HG03378 (cell line): ENCODE measurements around the gene MACROD1.

Source experiments
- ATAC-seq: cut with Tn5 transposase; IDR thresholded peaks from one replicate; pipeline ENCODE4 v1.9.1; 2021; ENCODE audit warnings: mild to moderate bottlenecking, moderate library complexity; ENCODE audit not compliant: unreplicated experiment

The MACROD1 gene

DNA sequence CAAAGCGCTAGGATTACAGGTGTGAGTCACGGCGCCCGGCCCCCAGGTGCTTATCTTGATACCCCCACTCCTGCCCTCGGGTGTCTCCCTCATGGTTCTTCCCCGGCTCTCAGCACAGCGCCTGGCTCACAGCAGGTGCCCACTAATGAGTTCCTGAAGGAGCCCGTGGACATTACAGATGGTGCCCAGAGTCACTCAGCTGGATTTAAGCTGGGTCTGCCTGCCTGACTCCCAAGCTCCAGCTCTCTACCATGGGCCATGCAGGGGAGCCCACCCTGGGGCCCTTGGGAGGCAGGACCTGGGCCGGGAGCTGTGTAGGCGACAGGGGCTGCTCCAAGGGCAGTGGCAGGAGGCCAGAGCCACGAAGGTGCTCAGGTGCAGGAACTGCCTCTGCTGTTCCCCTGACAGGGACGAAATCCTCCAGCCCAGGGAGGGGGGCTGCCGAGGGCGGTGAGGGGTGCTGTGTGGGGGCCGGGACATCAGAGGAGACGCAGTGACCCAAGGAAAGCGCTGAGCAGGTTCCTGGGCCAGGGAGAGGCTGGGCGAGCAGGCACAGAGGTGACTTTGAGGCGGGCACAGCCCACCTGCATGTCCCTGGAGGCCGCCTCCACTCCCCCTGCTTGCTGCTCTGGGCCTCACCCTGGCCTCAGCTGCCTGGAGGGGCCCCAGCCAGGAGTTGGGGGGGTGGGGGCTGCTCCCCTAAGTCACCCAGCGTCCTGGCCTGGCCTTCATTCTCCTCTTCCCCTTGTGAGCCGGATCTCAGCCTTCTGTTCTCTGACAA is 144.7 kb downstream of the MACROD1 start:
- no peak for ATAC-seq

DNA sequence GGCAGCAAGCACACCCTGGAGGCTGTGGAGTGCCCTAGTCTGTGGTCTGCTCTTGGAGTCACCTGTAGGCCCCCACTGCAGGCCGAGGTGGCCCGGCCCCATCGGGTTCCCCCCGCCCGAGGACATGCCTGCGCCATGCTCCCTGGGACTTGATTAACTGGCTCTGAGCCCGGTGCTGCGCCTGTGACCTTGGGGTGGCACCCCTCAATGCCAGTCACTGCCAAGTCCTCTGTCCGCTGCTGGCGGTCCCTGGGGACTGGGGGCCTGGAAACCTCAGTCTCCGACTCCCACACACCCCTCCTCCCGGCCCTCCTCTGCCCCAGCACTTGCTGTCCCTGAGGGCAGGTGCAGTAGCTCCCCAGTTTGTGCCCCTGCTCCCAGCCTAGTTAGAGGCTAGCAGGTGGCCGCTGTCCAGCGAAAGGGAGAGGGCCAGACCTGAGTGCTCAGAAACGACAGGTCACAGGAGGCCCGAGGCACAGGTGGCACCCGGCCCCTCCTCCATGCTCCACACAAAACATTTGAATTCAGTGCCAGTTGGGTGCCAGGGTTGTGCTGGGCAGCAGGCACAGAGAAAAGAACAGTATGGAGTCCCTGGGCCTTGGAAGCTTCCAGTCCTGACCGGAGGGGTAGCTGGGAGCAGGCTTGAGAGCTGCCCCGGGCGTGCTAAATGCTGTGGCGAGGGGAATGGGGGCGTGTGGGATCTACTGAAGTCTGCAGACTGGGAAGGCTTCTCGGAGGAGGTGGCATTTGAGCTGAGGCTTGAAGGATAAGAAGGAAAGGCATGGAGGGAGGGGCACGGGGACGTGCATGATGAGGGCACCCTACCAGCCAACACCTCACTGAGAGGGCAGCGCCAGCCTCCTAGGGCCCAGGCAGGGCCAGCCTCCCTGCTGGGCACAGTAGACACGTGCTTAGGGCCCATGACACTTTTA is 146.5 kb downstream of the MACROD1 start:
- no peak for ATAC-seq

DNA sequence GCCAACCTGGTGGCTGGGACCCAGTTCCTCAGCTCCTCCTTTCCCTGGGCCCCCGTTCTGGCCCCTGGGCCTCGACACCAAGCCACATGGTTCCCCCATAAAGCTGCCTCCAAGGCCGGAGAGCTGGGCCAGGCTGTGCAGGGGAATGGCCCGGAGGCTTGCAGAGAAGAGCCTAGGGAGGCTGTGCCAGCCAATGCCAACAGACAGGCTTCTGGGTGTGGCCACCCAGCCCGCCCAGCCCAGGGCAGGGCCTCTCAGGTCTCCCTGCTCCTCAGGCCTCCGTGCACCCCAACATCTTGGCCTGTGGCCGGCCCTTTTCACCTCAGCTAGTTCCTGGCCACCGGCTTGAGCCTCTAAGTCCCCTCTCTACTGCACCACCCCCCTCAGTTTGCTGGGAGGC is 147.6 kb downstream of the MACROD1 start:
- no peak for ATAC-seq

DNA sequence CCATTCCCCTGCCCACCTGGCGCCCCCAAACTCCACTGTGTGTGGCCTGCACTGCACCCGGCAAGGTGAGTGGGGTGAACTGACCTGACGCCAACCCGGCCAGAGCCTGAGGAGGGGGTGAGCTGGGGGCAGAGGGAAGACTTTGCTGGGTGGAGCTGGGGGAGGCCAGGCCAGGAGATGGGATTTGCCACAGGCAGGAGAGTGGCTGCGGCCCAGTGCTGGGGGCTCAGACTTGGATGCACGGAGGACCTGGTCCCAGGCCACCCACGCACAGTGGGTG is 148.0 kb downstream of the MACROD1 start:
- ATAC-seq, result no peak

DNA sequence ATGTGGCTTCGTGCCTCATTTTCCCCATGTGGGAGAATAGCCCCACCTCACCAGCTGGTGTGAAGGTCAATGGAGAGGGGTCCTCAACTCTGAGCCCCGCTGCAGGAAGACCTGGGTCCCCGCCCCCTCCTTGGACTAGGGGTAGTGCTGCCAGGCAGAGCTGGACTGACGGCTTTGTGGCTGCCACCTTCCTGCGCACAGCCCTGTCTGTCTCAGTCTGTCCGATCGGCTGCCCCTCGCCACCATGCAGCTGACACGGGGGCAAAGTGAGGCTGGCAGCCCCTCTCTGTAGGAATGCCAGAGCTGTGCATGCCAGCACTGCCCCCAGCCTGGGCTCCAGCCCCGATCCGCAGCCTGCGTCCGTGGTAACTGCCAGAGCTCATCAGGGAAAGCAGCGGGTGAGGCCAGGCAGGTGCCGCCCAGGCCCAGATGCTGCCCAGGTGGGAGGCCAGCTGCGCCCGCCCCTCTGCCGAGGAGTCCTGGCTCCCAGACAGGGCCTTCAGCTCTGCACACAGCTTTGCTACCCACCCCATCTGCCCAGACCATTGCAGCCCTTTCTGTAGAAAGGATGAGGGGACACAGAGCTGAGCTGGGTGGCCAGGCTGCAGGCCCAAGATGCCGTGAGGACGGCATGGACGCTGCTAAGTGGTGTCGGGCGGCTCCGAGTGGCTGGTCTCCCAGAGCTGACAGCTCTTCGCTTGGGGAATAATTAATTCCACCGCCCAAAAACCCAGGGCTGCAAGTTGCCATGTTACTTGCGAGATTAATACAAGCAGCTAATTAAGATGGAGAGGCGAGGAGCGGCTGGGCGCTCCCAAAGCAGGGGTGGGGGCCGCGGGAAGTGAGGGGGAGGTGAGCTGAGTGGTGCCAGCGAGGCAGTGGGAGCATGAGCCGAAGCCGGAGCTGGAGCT is 149.7 kb downstream of the MACROD1 start:
- no peak for ATAC-seq

DNA sequence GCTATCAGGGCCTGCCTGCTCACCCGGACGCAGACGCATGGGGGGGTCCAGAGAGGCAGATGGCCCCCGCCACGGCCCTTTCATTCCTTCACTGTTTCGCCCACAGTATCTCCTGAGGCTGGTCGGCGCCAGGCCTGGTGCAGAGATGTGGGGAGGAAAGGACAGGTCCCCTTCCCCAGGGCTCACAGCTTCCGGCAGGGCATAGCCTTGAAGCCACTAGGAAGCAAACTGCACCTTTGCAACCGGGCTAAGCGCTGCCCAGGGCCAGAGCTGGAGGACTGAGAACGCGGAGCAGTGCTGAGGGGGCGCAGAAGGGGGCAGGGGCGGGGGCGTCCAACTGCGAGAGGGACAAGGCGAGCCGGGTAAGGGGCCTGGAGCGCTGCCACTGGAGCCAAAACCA is 150.4 kb downstream of the MACROD1 start:
- ATAC-seq, result no peak

DNA sequence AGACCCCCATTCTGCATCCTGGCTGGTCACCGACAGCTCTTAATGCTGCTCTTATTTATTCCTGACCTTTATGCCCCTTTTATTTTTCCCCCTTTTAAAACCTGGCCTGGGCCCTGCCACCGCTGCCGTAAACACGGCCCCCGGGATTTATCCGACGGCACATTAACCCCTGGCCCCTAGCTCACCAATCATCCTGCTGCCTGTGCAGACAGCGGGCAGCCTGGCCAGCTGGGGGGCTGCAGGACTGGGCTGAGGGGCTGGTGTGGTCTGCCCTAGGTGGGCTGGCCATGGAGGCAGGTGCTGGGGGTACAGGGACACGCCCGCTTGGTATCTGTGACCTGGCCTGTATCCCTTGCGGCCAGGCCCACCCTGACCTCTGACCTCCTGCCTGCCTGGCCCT is 151.6 kb downstream of the MACROD1 start:
- ATAC-seq, result no peak

DNA sequence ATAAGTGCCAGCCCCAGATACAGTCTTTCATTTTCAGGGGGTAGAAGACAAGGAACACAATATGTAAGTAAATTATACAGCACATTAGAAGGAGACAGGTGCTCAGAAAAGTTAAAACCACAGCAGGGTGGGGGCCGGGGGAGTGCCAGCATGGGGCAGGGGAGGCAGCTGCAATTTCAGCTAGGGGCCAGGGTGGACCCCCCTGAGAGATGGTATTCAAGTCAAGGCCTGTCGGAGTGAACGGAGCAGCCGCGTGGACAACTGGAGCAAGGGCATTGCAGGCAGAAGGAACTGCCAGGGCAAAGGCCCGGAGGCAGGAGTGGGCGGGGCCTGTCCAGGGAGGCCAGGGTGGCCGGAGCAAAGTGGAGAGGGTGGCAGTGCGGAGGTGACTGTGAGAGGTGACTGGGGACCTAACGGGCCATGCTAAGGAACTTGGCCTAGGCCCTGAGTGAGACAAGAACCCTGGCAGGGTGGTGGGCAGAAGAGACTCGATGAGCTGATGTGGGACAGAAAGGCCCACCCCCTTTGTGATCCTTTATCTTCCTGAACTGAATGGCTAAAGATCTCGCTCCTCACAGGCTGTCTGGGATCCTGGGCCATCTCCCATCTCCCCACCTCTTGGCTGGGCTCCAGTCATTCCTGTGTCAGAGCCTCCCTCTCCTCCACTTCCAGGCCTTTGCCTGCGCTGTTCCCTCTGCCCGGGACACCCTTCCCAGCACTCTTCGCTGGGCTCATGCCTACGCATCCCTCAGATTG is 152.6 kb downstream of the MACROD1 start:
- ATAC-seq, result no peak

DNA sequence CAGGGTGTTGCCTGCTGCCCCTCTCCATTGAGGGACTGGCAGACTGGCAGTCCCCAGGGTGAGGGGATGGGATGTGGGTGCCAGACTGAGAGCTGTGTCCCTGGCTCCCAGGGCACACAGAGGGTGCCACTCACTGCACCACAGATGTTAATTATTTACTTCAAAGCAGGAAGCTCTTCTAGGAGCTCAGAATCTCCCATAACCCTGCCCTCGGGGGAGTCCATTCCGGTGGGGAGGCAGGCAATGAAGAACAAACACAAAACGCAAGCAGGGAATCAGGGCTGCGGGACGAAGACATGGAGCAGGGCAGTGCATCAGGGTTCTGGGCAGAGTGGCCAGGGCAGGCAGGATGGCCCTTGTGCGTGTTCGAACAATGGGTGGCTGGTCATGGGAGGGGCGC is 154.5 kb downstream of the MACROD1 start:
- no peak for ATAC-seq

DNA sequence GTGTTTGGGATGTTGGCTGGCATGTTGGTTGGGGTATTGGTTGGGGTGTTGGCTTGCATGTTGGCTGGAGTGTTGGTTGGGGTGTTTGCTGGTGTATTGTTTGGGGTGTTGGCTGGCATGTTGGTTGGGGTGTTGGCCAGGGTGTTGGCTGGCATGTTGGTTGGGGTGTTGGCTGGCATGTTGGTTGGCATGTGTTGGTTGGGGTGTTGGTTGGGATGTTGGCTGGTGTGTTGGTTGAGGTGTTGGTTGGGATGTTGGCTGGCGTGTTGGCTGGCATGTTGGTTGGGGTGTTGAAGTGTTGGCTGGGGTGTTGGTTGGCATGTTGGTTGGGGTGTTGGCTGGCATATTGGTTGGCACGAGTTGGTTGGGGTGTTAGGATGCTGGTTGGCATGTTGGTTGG is 155.1 kb downstream of the MACROD1 start:
- ATAC-seq, result no peak

DNA sequence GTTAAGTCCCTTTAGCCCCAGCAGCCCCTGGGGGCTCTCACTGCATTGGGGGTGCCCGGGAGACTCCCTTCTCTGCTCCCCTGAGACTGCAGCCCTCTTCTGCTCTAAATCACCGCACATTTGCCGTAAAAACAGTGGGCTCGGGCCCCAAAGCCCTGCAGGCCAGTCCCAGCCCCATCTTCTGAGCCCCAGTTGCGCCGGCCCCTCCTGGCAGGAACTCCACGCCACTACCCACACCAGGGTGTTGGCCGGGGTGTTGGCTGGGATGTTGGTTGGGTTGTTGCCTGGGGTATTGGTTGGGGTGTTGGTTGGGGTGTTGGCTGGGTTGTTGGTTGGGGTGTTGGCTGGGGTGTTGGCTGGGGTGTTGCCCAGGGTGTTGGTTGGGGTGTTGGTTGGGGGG is 156.2 kb downstream of the MACROD1 start:
- ATAC-seq, result no peak

DNA sequence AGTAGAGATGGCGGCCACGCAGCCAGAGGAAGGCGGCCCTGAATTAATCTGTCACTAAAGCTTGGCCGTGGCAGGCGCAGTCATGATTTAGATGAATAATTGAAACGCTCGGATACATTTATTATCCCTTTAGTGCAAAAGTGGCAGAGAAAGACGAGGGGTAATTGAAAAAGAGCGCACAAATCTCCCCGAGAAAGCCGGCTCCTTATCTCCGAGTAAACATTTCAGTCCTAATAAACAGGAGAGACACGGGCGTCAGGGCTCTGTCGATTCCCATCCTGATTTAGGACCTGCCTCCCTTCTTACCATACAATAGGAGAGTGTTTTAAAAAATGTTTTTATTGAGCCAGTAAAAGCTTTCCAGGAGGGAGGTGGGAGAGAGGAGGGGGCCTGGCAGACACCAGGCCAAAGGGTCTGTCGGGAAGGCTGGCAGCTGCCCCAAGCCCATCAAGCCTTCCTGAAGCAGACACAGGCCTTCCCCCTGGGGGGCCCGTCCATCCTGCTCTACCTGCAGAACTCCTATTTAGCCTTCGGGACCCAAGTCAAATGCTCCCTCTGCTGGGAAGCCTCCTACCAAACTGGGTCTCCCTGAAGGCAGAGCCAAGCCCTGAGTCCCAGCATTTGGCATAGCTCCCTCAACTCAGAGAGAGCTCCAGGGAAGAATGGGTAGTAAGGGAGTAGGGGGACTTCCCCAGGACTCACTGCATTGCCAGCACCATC is 156.8 kb downstream of the MACROD1 start:
- no peak for ATAC-seq

DNA sequence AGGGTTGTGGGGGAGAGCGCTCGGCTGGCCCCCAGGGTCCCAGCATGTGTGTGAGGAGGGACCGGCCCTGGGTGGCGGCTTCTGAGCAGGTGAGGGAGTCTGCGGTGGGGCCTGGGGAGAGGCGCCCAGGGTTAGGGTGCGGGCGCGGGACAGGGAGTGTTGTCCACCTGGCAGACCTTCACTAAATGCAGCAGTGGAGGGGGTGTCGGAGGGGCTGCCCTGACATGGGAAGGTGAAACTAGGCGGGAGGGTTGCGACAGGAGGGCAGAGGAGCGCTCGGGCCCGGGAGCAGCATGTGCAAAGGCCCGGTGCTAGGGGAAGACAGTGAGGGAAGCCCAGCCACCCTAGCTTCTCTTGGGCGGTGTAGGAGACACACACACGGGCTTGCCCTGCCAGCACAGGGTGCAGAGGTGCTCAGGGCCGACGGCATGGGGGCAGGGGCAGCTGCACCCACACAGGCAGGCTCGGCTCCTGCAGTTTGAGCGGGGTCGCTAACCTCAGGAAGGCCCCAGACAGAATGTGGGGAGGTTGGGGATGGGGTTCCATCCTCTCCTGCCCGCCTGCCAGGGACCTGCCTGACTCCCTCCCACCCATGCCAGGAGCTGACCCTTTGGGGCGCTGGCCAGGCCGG is 157.5 kb downstream of the MACROD1 start:
- ATAC-seq, result no peak

DNA sequence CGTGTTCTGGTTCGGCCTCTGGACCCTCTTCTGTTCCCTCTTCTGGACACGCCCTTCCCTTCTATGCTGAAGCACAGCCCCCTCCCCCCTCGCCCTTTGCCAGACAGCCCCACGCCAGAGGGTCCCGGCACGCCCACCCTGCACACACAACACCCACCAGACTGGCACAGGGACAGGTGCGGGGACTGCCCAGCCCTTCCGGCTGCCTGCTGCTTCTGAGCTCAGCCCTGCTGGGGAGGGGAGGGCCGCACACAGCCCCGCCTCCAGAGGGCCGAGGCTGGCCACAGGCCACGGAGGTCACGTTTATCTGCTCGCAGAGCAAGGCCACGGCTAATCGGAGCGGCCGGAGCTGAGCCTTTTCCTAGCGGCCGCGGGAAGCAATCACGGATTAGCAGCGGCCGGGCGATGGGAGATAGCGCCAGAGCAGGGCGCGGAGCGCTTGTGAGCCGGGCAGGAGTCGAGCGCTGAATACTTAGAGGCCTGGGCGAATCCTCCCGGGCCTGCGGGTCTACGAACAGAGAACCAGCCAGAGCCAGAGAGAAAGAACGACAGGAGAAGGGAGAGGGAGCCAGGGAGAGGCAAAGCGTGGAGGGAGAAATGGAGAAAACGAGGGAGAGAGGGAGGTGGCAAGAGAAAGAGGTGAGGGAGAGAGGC is 158.2 kb downstream of the MACROD1 start:
- ATAC-seq, result no peak

DNA sequence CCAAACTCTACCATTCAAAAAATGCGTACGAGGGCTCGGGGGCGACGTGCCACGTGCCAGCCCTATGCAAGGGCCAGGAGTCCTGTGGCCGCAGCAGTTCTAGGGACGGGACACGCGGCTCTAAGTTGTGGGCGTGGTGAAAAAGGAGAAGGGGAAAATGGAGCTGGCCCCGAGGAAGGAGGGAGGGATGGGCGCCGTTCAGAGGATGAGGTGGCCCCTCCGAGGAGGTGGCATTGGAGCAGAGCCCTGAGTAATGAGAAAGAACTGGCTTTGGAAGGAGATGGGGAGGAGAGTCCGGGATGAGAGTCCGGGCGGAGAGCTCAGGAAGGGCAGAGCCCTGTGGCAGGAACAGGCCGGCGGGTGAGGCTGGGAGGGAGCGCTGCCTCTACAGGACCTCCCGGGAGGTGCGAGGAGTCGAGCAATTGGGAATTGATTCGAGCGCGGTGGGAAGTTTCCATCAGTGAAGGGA is 158.7 kb downstream of the MACROD1 start:
- ATAC-seq, result no peak

DNA sequence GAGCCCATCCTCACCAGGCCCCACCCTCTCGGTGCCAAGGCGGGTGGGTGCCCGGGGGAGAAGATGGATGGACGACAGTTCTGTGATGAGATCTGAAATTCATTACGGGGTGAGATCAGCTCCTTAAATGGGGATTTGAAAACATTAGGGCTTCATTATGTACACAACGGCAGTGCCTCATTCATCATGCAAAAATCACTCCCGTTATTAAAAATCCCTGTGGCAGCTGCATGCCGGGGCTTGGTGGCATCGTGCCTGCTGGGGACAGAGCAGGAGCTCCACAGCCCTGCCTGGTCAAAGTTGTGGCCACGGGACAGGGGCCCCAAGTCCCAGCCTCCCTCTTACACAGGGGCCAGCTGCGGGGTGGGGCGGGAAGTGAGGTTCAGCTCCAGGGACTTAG is 159.5 kb downstream of the MACROD1 start:
- ATAC-seq, result no peak

DNA sequence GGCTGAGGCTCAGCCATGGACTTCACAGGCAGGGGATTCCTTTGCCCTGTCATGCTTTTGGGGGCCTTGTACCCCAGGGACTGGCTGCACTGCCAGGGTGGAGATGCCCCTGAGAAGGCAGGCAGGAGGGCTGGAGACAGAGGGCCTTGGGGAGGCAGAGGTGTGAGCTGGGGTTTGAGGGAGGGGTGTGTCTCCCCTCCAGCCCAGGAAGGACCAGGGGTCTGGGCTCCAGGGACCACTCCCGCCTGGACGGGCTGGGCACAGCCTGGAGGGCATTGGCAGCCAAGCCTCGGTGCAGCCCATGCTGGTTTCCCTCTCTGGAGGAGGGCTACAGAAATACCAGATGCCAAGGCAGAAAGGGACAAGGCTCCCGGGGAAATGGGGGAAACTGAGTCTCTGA is 160.2 kb downstream of the MACROD1 start:
- no peak for ATAC-seq

DNA sequence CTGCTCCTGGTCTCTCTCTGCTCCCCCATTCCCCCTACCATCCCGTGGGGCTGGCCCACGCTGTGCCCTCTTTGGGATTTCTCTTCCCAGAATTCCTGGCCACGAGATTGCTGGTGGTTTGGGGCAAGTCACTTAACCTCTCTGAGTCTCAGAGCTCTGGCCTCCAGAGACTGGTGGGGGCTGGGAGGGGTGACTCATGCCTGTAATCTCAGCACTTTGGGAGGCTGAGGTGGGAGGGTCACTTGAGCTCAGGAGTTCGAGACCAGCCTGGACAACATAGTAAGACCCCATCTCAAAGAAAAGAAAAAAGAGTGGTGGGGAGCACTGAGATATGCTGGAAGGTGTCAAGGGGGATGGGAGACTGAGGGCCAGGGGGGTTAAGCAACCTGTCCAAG is 161.3 kb downstream of the MACROD1 start:
- ATAC-seq, result no peak
